ENCODE measurements around the gene OVOL3.

OVOL3 gene

DNA sequence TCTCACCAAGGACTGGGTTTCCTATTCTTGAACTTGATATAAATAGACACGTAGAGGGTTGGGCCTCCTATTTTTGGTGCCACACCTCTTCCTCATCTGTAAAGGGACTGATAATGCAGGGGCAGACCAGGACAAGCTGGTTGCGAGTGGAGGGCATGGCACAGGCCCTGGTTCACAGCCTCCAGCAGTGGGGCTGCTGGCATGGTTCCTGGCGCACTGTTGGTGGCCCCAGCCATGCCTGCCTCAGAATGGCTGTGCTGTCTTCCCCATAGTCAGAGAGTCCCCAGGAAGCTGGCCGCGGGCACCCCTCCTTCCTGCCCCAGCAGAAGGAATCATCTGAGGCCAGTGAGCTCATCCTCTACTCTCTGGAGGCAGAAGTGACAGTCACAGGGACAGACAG is 10.5 kb upstream of the OVOL3 start:
- Histone ChIP-seq H3K4me3 (ENCODE audit: low read length in 2 of 2) (no peak overlapping the region), H3K36me3 (ENCODE audit: control insufficient read depth in 2 of 2, insufficient read depth in 2 of 2, low read length in 2 of 2) (no peaks in the 10 kb centered on the region), H3K9me3 (ENCODE audit: control insufficient read depth in 2 of 2, low read length in 2 of 2) (no peaks in the 10 kb centered on the region), H3K9ac (ENCODE audit: low read length in 2 of 2) (no peak overlapping the region), H3K27ac (ENCODE audit: low read length) (no peak overlapping the region), H3K27me3 (ENCODE audit: control insufficient read depth in 1 of 2, insufficient read depth in 2 of 2, low read length in 2 of 2) (no peaks in the 10 kb centered on the region), H3K4me1 (ENCODE audit: control insufficient read depth, insufficient read depth, low read length) (peaks cover 3% of the 10 kb centered on the region)

DNA sequence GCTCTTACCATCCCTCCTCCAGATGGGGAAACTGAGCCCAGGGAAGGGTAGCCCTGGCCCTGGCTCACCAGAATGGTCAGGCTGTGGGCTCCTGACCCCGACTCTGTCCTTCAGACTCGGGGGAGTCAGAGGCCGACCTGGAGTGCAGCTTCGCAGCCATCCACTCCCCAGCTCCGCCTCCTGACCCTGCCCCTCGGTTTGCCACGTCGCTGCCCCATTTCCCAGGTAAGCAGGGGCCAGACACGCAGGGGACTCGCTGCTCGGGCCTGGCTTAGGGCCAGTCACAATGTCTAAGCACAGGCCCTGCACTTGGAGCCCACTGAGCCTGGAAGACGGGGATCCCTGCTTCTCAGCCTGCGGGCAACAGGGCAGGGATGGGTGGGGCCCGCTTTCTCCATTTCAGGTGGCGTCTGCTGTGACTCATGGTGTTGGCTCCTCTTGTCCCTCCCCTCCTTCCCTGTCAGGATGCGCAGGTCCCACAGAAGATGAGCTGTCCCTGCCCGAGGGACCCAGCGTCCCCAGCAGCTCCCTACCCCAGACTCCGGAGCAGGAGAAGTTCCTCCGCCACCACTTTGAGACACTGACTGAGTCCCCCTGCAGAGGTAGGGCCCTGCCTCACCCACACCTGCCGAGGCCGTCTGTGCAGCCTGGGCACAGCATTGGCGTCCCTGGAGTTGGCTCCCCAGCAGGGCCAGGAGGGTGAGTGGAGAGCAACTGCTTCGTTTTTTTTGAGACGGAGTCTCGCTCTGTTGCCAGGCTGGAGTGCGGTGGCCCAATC is 9.2 kb upstream of the OVOL3 start:
- no peak overlapping the region for H3K27ac ChIP-seq (ENCODE audit: low read length)
- no peak overlapping the region for H3K4me3 ChIP-seq (ENCODE audit: low read length in 2 of 2)

DNA sequence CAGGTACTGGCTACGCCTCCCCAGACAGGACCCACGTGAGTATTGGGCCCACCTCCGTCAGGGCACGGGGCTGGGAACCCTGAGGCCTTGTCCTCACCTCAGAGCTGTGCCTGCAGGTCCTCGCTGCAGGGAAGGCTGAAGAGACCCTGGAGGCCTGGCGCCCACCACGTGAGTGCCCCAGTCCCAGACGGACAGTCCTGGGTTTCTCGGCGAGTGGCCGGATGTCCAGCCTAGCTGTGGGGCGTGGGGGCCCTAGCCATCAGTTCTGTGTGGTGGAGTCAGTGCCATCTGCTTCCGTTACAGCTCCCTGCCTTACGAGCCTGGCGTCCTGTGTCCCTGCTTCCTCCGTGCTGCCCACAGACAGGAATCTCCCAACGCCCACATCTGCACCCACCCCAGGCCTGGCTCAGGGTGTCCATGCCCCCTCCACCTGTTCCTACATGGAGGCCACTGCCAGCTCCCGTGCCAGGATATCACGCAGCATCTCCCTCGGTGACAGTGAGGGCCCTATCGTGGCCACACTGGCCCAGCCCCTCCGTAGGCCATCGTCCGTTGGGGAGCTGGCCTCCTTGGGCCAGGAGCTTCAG is 7.8 kb upstream of the OVOL3 start:
- Histone ChIP-seq H3K9ac (ENCODE audit: low read length in 2 of 2) (no peak overlapping the region), H3K36me3 (ENCODE audit: control insufficient read depth in 2 of 2, insufficient read depth in 2 of 2, low read length in 2 of 2) (peaks cover 0 to 3% of the 10 kb centered on the region in 2 donors), H3K9me3 (ENCODE audit: control insufficient read depth in 2 of 2, low read length in 2 of 2) (no peaks in the 10 kb centered on the region), H3K4me1 (ENCODE audit: control insufficient read depth, insufficient read depth, low read length) (no peaks in the 10 kb centered on the region), H3K4me3 (ENCODE audit: low read length in 2 of 2) (no peak overlapping the region), H3K27me3 (ENCODE audit: control insufficient read depth in 1 of 2, insufficient read depth in 2 of 2, low read length in 2 of 2) (no peaks in the 10 kb centered on the region), H3K27ac (ENCODE audit: low read length) (no peak overlapping the region)

More for the DNA sequence above, 9.2 kb upstream of the OVOL3 start:
- Histone ChIP-seq H3K9ac (ENCODE audit: low read length in 2 of 2) (no peak overlapping the region), H3K36me3 (ENCODE audit: control insufficient read depth in 2 of 2, insufficient read depth in 2 of 2, low read length in 2 of 2) (peaks cover 0 to under 1% of the 10 kb centered on the region in 2 donors), H3K27me3 (ENCODE audit: control insufficient read depth in 1 of 2, insufficient read depth in 2 of 2, low read length in 2 of 2) (no peaks in the 10 kb centered on the region), H3K9me3 (ENCODE audit: control insufficient read depth in 2 of 2, low read length in 2 of 2) (no peaks in the 10 kb centered on the region), H3K4me1 (ENCODE audit: control insufficient read depth, insufficient read depth, low read length) (peaks cover 3% of the 10 kb centered on the region)

DNA sequence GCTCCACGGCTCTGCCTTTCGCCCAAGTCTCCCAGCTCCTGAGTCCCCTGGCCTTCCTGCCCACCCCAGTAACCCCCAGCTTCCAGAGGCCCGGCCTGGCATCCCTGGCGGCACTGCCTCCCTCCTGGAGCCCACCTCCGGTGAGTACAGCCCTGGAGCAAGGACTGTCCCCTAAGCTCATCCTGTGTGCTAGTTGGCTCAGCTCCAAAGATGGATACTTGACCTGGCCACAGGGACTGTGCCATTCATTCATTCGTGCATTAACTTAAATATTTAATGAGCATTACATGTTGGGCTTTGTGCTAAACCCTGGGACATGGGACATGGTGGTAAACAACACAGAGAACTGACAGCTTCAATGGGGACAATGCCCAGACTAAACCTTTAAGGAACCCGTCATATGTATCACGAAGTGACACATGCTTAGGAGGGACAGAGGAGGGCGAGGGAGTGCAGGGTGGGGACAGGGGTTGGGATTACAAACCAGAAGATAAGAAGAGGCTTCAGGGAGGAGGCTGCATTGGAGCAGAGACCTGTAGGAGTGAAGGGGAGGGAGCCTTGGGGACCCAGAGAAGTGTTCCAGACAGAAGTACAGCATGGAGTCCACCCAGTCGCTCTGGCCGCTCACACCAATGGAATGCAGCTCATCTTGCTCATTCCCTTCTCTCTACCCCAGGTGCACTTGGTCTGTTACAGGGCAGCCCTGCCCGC is 6.9 kb upstream of the OVOL3 start:
- H3K9ac ChIP-seq (ENCODE audit: low read length in 2 of 2): no peak overlapping the region
- peaks cover 0 to 3% of the 10 kb centered on the region in 2 donors for H3K36me3 ChIP-seq (ENCODE audit: control insufficient read depth in 2 of 2, insufficient read depth in 2 of 2, low read length in 2 of 2)

DNA sequence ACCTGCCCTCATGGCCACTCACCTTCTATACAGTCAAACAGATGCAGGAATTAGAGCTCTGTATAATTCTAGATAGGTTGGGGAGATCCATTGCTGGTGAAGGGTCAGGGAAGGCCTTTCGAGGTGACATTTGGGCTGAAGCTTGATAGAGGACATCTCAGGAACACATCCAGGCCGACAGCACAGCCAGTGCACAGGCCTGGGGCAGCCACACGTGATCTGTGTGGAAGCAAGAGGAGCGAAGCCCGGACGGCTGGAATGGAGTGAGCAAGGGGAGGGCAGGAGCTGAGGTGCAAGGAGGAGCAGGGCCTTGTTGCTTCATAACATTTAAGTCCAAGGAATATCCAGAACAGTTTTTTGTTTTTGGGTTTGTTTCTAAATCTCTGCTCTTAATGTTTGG is 4.5 kb upstream of the OVOL3 start:
- H3K9me3 ChIP-seq (ENCODE audit: control insufficient read depth in 2 of 2, low read length in 2 of 2): no peaks in the 10 kb centered on the region
- H3K9ac ChIP-seq (ENCODE audit: low read length in 2 of 2): no peak overlapping the region
- H3K36me3 ChIP-seq (ENCODE audit: control insufficient read depth in 2 of 2, insufficient read depth in 2 of 2, low read length in 2 of 2): peaks cover 3 to 4% of the 10 kb centered on the region in 2 donors
- no peak overlapping the region for H3K27ac ChIP-seq (ENCODE audit: low read length)
- no peaks in the 10 kb centered on the region for H3K4me1 ChIP-seq (ENCODE audit: control insufficient read depth, insufficient read depth, low read length)
- H3K4me3 ChIP-seq (ENCODE audit: low read length in 2 of 2): no peak overlapping the region
- no peaks in the 10 kb centered on the region for H3K27me3 ChIP-seq (ENCODE audit: control insufficient read depth in 1 of 2, insufficient read depth in 2 of 2, low read length in 2 of 2)

More for the DNA sequence above, 6.9 kb upstream of the OVOL3 start:
- H3K4me3 ChIP-seq (ENCODE audit: low read length in 2 of 2): no peak overlapping the region
- H3K27ac ChIP-seq (ENCODE audit: low read length): no peak overlapping the region
- no peaks in the 10 kb centered on the region for H3K27me3 ChIP-seq (ENCODE audit: control insufficient read depth in 1 of 2, insufficient read depth in 2 of 2, low read length in 2 of 2)
- H3K4me1 ChIP-seq (ENCODE audit: control insufficient read depth, insufficient read depth, low read length): no peaks in the 10 kb centered on the region
- H3K9me3 ChIP-seq (ENCODE audit: control insufficient read depth in 2 of 2, low read length in 2 of 2): no peaks in the 10 kb centered on the region

DNA sequence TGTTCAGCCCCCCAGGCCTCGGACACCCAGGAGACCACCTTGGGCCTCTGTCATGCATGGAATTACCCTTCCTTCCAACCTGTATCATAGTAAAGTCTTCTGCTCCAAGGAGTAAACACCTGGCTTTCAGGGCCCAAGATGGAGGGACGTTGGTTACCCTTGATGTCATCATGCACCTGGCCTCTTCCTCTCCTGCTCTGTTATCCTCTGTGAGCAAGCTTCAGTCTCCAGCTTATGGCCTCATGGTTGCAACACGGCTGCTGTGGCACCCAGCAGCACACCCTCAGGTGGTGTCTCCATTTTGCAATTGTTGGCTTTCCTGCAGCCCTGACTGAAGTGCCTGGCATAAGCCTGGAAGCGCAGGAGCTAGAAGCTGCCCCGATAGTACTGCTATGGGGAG is 4.0 kb upstream of the OVOL3 start:
- Histone ChIP-seq H3K27me3 (ENCODE audit: control insufficient read depth in 1 of 2, insufficient read depth in 2 of 2, low read length in 2 of 2) (no peaks in the 10 kb centered on the region), H3K9ac (ENCODE audit: low read length in 2 of 2) (no peak overlapping the region), H3K27ac (ENCODE audit: low read length) (no peak overlapping the region), H3K9me3 (ENCODE audit: control insufficient read depth in 2 of 2, low read length in 2 of 2) (no peaks in the 10 kb centered on the region), H3K4me3 (ENCODE audit: low read length in 2 of 2) (no peak overlapping the region), H3K4me1 (ENCODE audit: control insufficient read depth, insufficient read depth, low read length) (no peaks in the 10 kb centered on the region), H3K36me3 (ENCODE audit: control insufficient read depth in 2 of 2, insufficient read depth in 2 of 2, low read length in 2 of 2) (peaks cover 3 to 6% of the 10 kb centered on the region in 2 donors)

DNA sequence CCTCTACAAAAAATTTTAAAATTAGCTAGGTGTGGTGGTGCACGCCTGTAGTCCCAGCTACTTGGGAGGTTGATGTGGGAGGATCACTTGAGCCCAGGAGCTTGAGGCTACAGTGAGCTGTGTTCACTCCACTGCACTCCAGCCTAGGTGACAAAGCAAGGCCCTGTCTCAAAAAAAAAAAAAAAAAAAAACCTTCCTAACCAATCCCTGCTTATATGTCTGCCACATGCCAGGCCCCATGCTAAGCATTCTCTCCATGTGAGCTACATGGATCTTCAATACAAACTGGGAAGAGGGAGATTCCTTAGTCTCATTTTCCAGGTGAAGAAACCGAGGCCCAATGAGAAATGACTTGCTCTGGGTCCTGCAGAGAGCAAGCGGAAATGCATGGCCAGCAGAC is 2.3 kb upstream of the OVOL3 start:
- no peak overlapping the region for H3K4me3 ChIP-seq (ENCODE audit: low read length in 2 of 2)
- H3K27me3 ChIP-seq (ENCODE audit: control insufficient read depth in 1 of 2, insufficient read depth in 2 of 2, low read length in 2 of 2): no peaks in the 10 kb centered on the region
- no peak overlapping the region for H3K9ac ChIP-seq (ENCODE audit: low read length in 2 of 2)
- peaks cover 9 to 16% of the 10 kb centered on the region in 2 donors for H3K36me3 ChIP-seq (ENCODE audit: control insufficient read depth in 2 of 2, insufficient read depth in 2 of 2, low read length in 2 of 2)
- H3K27ac ChIP-seq (ENCODE audit: low read length): no peak overlapping the region
- H3K4me1 ChIP-seq (ENCODE audit: control insufficient read depth, insufficient read depth, low read length): peaks cover 7% of the 10 kb centered on the region
- H3K9me3 ChIP-seq (ENCODE audit: control insufficient read depth in 2 of 2, low read length in 2 of 2): no peaks in the 10 kb centered on the region

DNA sequence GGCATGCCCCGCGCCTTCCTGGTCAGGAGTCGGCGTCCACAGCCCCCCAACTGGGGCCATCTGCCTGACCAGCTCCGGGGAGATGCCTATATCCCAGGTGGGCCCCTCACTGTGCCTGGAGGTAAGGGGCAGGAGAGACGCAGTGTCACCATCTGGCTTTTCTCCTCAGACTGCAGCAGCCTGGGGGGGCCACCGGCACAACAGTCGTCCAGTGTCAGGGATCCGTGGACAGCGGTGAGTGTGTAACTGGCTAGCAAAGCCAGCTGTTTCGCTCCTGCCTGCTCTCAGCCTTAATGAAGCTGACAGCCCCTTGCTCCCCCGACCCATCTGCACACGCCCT is 227 bp downstream of the OVOL3 start:
- Histone ChIP-seq H3K9ac (ENCODE audit: low read length in 2 of 2) (no peak overlapping the region), H3K27ac (ENCODE audit: low read length) (no peak overlapping the region), H3K4me1 (ENCODE audit: control insufficient read depth, insufficient read depth, low read length) (peaks cover 24% of the 10 kb centered on the region), H3K36me3 (ENCODE audit: control insufficient read depth in 2 of 2, insufficient read depth in 2 of 2, low read length in 2 of 2) (peaks cover 9 to 16% of the 10 kb centered on the region in 2 donors), H3K27me3 (ENCODE audit: control insufficient read depth in 1 of 2, insufficient read depth in 2 of 2, low read length in 2 of 2) (no peaks in the 10 kb centered on the region), H3K4me3 (ENCODE audit: low read length in 2 of 2) (no peak overlapping the region), H3K9me3 (ENCODE audit: control insufficient read depth in 2 of 2, low read length in 2 of 2) (no peaks in the 10 kb centered on the region)

DNA sequence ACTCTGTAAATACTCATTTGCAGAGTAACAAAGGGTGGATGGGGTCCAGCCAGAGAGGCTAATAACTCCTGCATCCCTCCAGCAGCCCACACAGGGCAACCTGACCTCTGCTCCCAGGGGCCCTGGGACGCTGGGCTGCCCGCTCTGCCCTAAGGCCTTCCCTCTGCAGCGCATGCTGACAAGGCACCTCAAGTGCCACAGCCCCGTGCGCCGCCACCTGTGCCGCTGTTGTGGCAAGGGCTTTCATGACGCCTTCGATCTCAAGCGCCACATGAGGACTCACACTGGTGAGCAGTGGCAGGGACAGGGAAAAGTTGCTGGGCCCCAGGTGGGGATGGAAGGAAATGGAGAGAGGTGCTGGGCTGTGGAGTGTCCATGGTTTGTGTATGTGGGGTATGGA is 1.7 kb downstream of the OVOL3 start:
- Histone ChIP-seq H3K27me3 (ENCODE audit: control insufficient read depth in 1 of 2, insufficient read depth in 2 of 2, low read length in 2 of 2) (no peaks in the 10 kb centered on the region), H3K36me3 (ENCODE audit: control insufficient read depth in 2 of 2, insufficient read depth in 2 of 2, low read length in 2 of 2) (peaks cover 7 to 16% of the 10 kb centered on the region in 2 donors), H3K27ac (ENCODE audit: low read length) (no peak overlapping the region), H3K9me3 (ENCODE audit: control insufficient read depth in 2 of 2, low read length in 2 of 2) (no peaks in the 10 kb centered on the region), H3K9ac (ENCODE audit: low read length in 2 of 2) (no peak overlapping the region), H3K4me1 (ENCODE audit: control insufficient read depth, insufficient read depth, low read length) (peaks cover 32% of the 10 kb centered on the region), H3K4me3 (ENCODE audit: low read length in 2 of 2) (no peak overlapping the region)

DNA sequence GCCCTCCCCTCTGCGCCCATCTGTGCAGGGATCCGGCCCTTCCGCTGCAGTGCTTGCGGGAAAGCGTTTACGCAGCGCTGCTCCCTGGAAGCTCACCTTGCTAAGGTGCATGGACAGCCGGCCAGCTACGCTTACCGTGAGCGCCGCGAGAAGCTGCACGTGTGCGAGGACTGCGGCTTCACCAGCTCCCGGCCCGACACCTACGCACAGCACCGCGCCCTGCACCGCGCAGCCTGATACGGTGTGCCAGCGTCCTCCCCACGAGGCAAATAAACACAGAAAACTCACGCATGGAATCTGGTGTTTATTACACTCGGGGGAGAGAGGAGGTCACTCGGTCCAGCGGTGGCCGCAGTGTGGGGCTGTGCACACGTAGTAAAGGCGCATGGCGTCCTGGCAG is 2.5 kb downstream of the OVOL3 start:
- peaks cover 9 to 16% of the 10 kb centered on the region in 2 donors for H3K36me3 ChIP-seq (ENCODE audit: control insufficient read depth in 2 of 2, insufficient read depth in 2 of 2, low read length in 2 of 2)
- peak overlapping the region in 1 of 2 donors; percentile 89 for H3K9ac ChIP-seq (ENCODE audit: low read length in 2 of 2)
- no peaks in the 10 kb centered on the region for H3K9me3 ChIP-seq (ENCODE audit: control insufficient read depth in 2 of 2, low read length in 2 of 2)
- peaks cover 34% of the 10 kb centered on the region for H3K4me1 ChIP-seq (ENCODE audit: control insufficient read depth, insufficient read depth, low read length)
- peak overlapping the region in 1 of 2 donors; percentile 92 for H3K4me3 ChIP-seq (ENCODE audit: low read length in 2 of 2)
- no peak overlapping the region for H3K27ac ChIP-seq (ENCODE audit: low read length)
- no peaks in the 10 kb centered on the region for H3K27me3 ChIP-seq (ENCODE audit: control insufficient read depth in 1 of 2, insufficient read depth in 2 of 2, low read length in 2 of 2)
